IgD-negative memory B cell (primary cell): ENCODE results near the gene SLC4A4. TPM values are rescaled to one million over a fixed set of nuclear protein-coding genes. Genes with fewer than 3 reads are reported as not detected.

Source experiments
- H3K27ac Mint-ChIP-seq, 3 donors: one replicate each; pipeline ENCODE4 v1.8.0; 2020 to 2022; ENCODE audit warnings: mild to moderate bottlenecking in 3 of 3, mixed read lengths in 3 of 3, moderate library complexity in 1 of 3
- H3K27me3 Mint-ChIP-seq: one replicate; pipeline ENCODE4 v1.8.0; 2021; ENCODE audit warnings: mixed read lengths
- H3K36me3 Mint-ChIP-seq: one replicate; pipeline ENCODE4 v1.8.0; 2020; ENCODE audit warnings: mild to moderate bottlenecking, mixed read lengths
- H3K4me1 Mint-ChIP-seq, 3 donors: one replicate each; pipeline ENCODE4 v1.8.0; 2020 to 2022; ENCODE audit warnings: mixed read lengths in 3 of 3, mild to moderate bottlenecking in 1 of 3
- H3K4me3 Mint-ChIP-seq, 4 donors: one replicate each; pipeline ENCODE4 v1.8.0; 2020 to 2022; ENCODE audit warnings: mild to moderate bottlenecking in 4 of 4, mixed read lengths in 4 of 4, moderate library complexity in 3 of 4
- H3K9me3 Mint-ChIP-seq, 3 donors: one replicate each; pipeline ENCODE4 v1.8.0; 2020 to 2021; ENCODE audit warnings: mixed read lengths in 3 of 3, mild to moderate bottlenecking in 1 of 3
- polyA plus RNA-seq: library from polyadenylated mRNA; unstranded; fragments of 300-500 nt; fragmentation: Illumina TruSeq; gene quantifications from one replicate; pipeline ENCODE4 v1.2.3, GENCODE V29; 2021

SLC4A4 gene
- polyA plus RNA-seq, 1 donor from 2014 or later: not detected

DNA sequence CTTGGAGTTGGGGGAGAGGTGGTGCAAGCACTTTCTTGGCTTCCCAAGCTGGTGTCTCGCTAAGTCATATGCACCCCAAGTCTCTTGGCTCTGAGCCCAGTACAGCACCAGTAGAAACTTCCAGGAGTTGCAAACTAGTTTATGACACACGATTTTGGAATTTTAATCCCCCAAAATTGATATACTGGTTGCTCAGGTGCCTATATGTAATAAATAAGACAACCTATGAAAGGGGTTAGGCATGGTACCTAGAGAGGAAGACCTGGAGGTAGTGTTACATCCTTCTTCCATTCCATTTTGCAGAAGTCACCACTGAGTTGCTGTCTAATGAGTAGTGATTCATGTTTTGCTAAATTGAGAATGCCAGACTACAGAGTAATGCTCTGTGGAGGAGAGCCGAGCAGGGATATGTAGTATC, 4.3 kb upstream of the SLC4A4 start:
- H3K9me3 Mint-ChIP-seq: peaks cover 0 to 8% (median 4%) of the 10 kb centered on the region in 3 donors
- peaks cover 8% of the 10 kb centered on the region for H3K27me3 Mint-ChIP-seq
- no peaks in the 10 kb centered on the region for H3K4me1 Mint-ChIP-seq
- H3K36me3 Mint-ChIP-seq: no peaks in the 10 kb centered on the region
- no peak overlapping the region for H3K27ac Mint-ChIP-seq
- H3K4me3 Mint-ChIP-seq: no peak overlapping the region

DNA sequence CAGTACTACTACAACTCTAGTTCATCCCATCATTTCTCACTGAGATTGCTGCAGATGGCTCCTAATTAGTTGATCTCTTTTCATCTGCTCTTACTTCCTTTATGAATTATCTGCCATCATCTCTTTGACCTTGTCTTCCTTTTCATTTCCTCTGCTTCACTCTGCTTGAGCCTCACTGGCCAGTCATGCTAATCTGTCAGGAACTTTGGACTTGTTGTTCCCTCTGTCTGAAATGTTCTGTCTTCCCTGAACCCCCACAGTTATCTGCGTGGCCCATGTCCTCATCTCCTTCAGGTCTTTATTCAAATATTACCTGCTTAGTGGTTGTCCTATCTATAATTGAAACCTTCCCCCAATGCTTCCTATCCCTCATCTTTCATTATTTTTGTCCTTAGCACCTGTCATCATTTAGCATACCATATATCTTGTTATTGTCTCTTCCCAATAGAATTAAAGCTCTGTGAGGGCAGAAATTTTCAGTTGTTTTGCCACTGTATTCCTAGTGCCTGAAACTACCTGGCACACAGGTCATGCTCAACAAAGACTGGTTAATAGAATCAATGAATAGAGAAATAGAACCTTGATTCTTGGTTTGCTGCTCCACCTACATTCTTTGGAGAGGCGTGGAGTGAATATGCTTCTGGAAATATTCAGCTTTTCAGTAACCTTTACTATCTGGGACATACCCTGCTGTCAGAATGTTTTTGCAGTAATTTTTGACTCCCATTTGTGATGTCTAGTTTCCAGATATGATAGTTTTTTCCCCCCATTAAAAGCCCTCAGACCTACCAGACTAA, 5.0 kb downstream of the SLC4A4 start:
- Mint-ChIP-seq H3K4me1 (no peaks in the 10 kb centered on the region), H3K36me3 (no peaks in the 10 kb centered on the region), H3K9me3 (no peaks in the 10 kb centered on the region), H3K27ac (no peak overlapping the region), H3K27me3 (peaks cover 11% of the 10 kb centered on the region), H3K4me3 (no peak overlapping the region)

DNA sequence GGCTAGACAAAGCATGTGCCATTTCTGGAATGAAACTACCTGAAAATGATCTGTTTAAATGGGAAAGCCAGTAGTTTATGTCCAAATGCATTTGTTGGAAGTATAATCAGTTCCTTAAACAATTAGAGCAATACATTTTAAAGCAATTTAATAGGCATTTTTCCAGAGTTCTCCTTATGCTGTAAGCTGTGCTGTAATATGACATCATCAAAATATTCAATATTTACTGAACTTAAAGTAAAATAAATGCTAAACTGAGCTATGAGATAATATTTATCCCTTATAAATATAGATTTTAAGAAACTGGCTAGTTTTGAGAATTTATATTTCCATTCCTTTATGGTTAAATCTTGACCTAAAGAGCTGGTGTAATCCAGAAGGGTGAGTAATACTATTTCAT, 7.9 kb downstream of the SLC4A4 start:
- peaks cover 11% of the 10 kb centered on the region for H3K27me3 Mint-ChIP-seq
- H3K9me3 Mint-ChIP-seq: no peaks in the 10 kb centered on the region
- no peaks in the 10 kb centered on the region for H3K4me1 Mint-ChIP-seq
- H3K36me3 Mint-ChIP-seq: no peaks in the 10 kb centered on the region
- no peak overlapping the region for H3K4me3 Mint-ChIP-seq
- H3K27ac Mint-ChIP-seq: no peak overlapping the region

DNA sequence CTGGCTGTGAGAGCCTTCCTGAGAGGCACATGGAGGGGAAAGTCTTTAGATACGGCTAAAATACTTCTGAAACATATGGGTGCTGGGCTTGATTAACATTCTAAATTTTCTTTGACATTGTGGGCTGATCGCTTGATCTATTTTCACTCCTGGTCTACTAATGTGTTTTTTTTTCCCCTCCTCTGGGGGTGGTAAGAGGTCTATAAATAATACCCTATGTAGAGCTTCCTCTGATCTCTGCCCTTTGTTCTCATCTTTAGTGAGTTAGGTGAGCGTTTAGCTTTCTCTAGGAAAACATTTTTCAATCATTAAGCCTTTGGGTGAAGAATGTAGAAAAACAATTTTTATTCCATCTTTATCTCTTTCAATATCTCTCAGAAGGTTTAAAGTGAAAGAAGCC, 9.8 kb downstream of the SLC4A4 start:
- Mint-ChIP-seq H3K36me3 (no peaks in the 10 kb centered on the region), H3K27me3 (peaks cover 9% of the 10 kb centered on the region), H3K27ac (no peak overlapping the region), H3K4me1 (no peaks in the 10 kb centered on the region), H3K9me3 (no peaks in the 10 kb centered on the region), H3K4me3 (no peak overlapping the region)

DNA sequence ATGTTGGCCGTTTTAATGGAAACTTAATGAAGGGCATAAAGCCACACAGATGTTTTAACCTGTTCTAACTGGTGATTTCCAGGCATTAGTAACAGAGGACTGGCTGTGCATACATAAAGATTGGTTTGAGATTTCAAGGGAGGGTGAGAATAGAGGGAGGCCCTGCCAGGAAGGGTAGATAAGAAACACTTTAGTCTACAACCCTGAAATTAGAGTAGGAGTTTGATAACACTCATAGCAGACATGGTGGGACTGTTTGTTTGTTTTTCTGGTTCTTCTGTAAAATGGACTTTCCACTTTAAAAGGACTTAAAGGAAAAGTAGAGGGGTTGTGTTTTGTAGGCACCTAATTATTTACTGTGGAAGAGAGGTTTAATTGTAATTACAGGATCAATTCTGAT, 16.2 kb downstream of the SLC4A4 start:
- no peaks in the 10 kb centered on the region for H3K36me3 Mint-ChIP-seq

DNA sequence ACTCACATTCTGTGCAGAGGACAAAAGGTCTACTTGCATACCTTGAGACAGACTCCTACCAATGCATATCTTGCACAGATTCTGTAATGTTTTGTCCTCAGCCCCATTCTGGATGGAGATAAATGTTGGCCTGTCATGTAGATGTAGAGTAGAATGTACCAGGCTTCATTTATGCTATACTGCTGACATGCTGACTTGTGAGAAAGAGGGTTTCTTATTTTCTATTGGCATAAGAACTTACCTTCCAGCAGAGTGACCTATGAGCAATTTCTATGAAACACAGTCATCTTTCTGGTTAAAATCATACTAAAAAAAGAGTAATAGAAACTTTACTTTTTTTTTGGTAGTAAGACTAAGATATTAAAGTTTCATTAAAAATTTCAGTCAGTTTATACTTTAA, 17.2 kb downstream of the SLC4A4 start:
- Mint-ChIP-seq H3K4me1 (no peaks in the 10 kb centered on the region), H3K36me3 (no peaks in the 10 kb centered on the region), H3K27ac (no peak overlapping the region), H3K27me3 (peaks cover 2% of the 10 kb centered on the region), H3K4me3 (no peak overlapping the region), H3K9me3 (no peaks in the 10 kb centered on the region)

More for the DNA sequence above, 16.2 kb downstream of the SLC4A4 start:
- H3K27ac Mint-ChIP-seq: no peak overlapping the region
- H3K4me1 Mint-ChIP-seq: no peaks in the 10 kb centered on the region
- no peak overlapping the region for H3K4me3 Mint-ChIP-seq
- H3K27me3 Mint-ChIP-seq: peaks cover 2% of the 10 kb centered on the region
- no peaks in the 10 kb centered on the region for H3K9me3 Mint-ChIP-seq

DNA sequence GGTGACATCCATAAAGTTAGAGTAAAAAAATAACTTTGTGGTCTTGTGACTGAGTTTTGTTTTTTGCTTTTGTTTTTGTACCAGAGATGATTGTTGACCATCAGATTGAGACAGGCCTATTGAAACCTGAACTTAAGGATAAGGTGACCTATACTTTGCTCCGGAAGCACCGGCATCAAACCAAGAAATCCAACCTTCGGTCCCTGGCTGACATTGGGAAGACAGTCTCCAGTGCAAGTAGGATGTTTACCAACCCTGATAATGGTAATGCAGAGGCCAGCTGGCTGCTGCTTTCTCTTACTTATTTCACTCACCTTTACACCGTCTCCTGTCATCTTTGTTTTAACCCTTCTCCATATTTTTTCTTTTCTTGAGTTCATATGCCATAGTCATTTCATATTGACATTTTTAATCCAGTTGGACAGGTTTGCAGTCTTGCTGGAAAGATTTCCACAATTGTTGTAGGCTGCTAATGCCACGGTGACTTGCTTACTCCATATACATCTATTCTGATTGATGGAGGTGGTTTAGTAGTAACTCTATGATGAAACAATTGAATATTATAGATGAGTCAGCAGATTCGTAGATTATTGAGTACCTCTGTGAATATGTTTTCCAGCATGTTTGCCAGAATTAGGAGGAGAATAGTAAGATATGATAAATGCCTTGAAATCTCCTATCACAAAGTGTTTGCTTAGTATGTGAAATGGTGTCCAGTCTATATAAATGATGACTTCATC, 18.3 kb downstream of the SLC4A4 start:
- Mint-ChIP-seq H3K4me3 (no peak overlapping the region), H3K27me3 (peaks cover 4% of the 10 kb centered on the region), H3K4me1 (no peaks in the 10 kb centered on the region), H3K9me3 (no peaks in the 10 kb centered on the region), H3K27ac (no peak overlapping the region), H3K36me3 (no peaks in the 10 kb centered on the region)

DNA sequence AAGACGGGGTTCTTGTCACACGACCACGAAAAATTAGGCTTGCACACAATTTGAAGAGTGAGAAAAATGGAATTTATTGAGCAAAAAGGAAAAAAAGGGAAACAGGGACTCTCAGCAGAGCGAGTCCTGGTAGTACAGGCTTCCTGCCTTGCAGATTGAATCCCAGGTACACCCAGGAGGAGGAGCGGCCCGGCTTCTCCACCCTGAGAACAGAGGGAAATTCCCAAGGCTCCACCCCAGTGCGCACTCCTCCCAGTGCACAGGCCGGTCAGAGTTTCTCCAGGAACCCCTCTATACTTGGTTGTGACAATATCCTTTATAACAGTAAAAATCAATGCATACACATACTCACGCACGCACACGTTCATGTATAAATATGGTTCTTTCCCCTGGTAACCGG, 22.0 kb downstream of the SLC4A4 start:
- Mint-ChIP-seq H3K4me3 (no peak overlapping the region), H3K4me1 (no peaks in the 10 kb centered on the region), H3K36me3 (no peaks in the 10 kb centered on the region), H3K27ac (no peak overlapping the region), H3K9me3 (no peaks in the 10 kb centered on the region), H3K27me3 (peaks cover 4% of the 10 kb centered on the region)

DNA sequence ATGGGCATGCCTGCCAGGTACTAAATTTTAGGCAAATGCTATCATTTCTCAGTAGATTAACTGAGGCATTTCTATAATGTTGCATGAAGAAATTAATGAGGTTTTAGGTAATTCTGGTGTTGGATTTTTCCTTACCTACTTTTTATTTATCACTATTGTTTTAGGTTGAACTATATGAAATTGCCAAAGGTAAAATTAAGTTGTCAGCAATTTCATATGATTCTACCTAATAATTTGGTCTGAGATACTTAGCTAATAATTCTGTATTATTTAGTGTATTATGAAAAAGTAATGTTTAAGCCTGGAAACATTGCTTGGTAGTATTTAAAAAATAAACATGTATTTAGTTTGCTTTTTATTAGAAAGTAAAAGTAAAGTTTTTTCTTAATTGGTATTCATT, 22.7 kb downstream of the SLC4A4 start:
- no peak overlapping the region for H3K4me3 Mint-ChIP-seq
- H3K27ac Mint-ChIP-seq: no peak overlapping the region
- H3K36me3 Mint-ChIP-seq: no peaks in the 10 kb centered on the region
- H3K27me3 Mint-ChIP-seq: peaks cover 4% of the 10 kb centered on the region
- no peaks in the 10 kb centered on the region for H3K9me3 Mint-ChIP-seq
- no peaks in the 10 kb centered on the region for H3K4me1 Mint-ChIP-seq

DNA sequence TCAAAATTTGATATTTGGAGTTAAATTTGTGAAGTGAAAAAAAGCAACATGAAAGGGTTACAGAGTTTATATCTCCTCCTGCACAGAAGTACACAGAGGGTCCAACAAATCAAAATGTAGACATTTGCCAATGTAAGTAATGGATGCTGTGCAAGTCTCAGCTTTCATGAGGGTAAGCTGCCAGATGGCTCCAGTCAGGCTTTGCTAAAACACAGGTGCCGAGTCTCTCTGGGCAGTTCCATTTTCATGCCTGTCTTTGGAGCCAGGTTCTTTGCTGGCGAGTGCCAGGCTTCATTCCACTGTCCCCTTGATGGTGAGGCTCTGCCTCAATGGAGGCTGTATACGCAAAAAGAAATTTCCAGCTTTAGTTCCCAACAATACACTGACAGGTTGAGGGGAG, 27.9 kb downstream of the SLC4A4 start:
- Mint-ChIP-seq H3K27me3 (peaks cover 2% of the 10 kb centered on the region), H3K36me3 (no peaks in the 10 kb centered on the region), H3K9me3 (no peaks in the 10 kb centered on the region), H3K4me1 (no peaks in the 10 kb centered on the region), H3K4me3 (no peak overlapping the region), H3K27ac (no peak overlapping the region)

DNA sequence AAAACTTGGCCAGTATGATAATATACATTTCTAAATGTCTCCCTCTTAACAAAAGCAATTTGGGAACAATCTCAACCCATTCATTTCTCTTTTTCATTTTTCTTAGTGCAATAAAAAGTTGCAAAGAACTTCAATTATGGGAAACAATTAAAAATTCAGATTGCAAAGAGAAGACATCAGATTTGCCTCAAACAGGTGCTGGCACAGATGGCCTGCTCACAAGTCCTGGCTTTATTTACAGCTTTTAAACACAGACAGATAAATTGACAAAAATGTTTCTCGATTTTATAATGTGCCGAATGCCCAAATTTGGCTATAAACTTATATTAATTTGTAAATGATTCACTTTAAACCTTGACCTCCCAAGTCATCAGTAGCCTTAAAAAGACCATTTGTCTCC, 28.7 kb downstream of the SLC4A4 start:
- Mint-ChIP-seq H3K9me3 (no peaks in the 10 kb centered on the region), H3K36me3 (no peaks in the 10 kb centered on the region), H3K4me1 (no peaks in the 10 kb centered on the region), H3K4me3 (no peak overlapping the region), H3K27me3 (peaks cover 2% of the 10 kb centered on the region), H3K27ac (no peak overlapping the region)

DNA sequence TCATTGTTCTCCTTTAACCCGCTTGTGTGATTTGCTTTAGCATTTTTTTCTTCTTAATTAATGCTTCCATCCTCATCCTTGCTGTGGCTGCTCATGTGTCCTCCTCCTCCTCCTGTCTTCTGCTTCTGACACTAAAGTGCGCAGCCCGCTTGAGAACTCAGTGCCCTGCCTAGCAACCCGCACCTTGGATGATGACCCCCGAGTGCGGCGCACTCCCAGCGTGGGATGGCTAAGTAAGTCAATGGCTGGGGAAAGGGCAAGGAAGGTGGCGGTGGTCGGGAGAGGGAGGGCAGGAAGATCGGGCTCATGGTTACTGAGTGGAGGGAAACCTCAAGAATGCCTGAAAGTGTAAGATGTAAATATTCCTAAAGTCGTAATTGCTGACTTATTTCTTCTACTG, 30.1 kb downstream of the SLC4A4 start:
- Mint-ChIP-seq H3K9me3 (no peaks in the 10 kb centered on the region), H3K4me3 (no peak overlapping the region), H3K27ac (no peak overlapping the region), H3K36me3 (no peaks in the 10 kb centered on the region), H3K27me3 (peaks cover 2% of the 10 kb centered on the region), H3K4me1 (no peaks in the 10 kb centered on the region)

DNA sequence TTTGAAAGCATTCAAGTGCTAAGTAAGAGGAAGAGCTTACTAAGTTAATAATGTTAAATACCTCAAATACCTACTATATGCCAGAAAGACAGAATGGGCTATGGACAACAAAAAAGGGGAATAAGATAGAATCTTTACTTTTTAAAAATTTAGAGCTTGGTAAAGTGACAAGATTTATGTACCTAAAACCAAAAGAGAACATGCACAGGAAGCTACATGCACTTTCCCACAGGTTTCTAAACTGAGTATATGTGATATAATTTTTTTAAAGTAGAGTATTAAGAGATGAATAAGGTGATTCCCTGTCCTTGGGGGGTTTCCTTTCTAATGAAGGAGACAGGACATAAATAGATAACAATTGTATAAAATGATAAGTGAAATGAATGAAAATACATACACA, 30.7 kb downstream of the SLC4A4 start:
- Mint-ChIP-seq H3K27me3 (peaks cover 2% of the 10 kb centered on the region), H3K4me1 (no peaks in the 10 kb centered on the region), H3K4me3 (no peak overlapping the region), H3K9me3 (no peaks in the 10 kb centered on the region), H3K27ac (no peak overlapping the region), H3K36me3 (no peaks in the 10 kb centered on the region)

DNA sequence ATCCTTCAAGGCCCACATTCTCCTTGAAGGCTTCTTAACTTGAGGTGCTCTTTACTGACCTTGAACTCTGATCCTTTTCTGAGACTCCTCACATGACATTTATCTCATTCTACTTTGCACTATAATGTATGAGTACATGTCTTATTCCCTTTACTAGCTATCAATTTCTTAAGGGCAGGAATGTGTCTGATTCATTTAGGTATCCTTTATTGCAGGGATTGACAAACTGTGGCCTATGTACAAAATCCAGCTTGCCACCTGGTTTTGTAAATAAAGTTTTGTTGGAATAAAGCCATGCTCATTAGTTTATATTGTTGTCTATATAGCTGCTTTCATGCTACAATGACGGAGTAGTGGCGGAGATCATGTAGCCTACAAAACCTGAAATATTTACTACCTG, 36.7 kb downstream of the SLC4A4 start:
- Mint-ChIP-seq H3K4me3 (no peak overlapping the region), H3K36me3 (no peaks in the 10 kb centered on the region), H3K27me3 (no peaks in the 10 kb centered on the region), H3K4me1 (no peaks in the 10 kb centered on the region), H3K27ac (no peak overlapping the region), H3K9me3 (peaks cover 0 to 1% (median 0%) of the 10 kb centered on the region in 3 donors)

DNA sequence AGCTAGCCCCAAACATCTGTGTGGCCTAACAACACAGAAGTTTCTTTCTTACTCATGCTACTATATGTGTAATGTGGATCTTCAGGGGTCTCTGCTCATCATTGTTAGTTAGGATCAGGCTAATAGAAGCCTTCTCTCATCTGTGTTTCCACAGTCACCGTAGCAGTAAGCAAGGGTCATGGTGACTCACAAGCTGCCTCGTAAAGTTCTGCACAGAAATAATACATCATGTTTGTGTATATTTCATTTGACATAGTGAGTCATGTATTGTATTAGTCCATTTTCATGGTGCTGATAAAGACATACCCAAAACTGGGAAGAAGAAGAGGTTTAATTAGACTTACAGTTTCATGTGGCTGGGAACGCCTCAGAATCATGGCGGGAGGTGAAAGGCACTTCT, 38.7 kb downstream of the SLC4A4 start:
- H3K27ac Mint-ChIP-seq: no peak overlapping the region
- no peaks in the 10 kb centered on the region for H3K36me3 Mint-ChIP-seq
- no peaks in the 10 kb centered on the region for H3K27me3 Mint-ChIP-seq
- no peak overlapping the region for H3K4me3 Mint-ChIP-seq
- H3K4me1 Mint-ChIP-seq: no peaks in the 10 kb centered on the region
- peaks cover 0 to 1% (median 0%) of the 10 kb centered on the region in 3 donors for H3K9me3 Mint-ChIP-seq

DNA sequence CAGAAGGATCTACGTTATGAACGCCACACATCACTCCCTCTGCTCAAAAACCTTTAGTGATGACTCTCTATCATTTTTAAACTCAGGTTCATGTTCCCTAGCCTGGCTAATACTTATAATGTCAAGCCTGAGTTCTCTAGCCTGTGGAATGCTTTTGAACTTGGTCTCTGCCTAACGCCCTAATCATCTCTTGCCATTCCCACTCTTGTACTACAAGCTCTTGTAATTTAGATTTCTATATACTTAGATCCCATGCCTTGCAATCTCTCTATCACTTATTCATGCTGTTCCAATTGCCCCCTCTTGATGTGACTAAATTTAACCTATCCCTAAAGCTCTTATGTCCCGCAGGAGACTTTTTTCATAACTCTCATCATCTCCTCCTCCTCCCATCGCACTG, 40.3 kb downstream of the SLC4A4 start:
- Mint-ChIP-seq H3K4me1 (no peaks in the 10 kb centered on the region), H3K27ac (no peak overlapping the region), H3K4me3 (no peak overlapping the region), H3K9me3 (peaks cover 0 to 1% (median 0%) of the 10 kb centered on the region in 3 donors), H3K27me3 (no peaks in the 10 kb centered on the region), H3K36me3 (no peaks in the 10 kb centered on the region)
